NCI-H2171 (cell line): ENCODE measurements around the gene TMA7.
"Not testable (repeated sequence)": the region's sequence is repeated elsewhere in the genome, so short reads cannot be mapped to it uniquely, and the experiment has no call there.

Experiments
- DNase-seq: peaks from one replicate; lab custom pipeline; 2025; lab: John Stamatoyannopoulos, UW

TMA7 gene

DNA sequence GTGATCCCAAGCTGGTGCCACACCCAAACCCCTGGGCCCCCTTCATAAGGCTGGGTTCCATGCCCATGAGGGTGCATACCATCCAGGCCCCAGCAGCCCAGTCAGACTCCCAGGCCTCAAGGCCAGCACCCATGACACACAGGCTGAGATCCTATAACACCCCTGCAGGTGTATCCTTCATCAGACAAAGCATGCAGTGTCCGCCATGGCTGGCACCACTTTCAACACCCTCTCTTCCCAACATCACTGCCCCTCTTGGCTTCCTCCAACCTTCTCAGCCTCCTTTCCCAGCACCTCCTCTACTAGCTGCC, 3.6 kb upstream of the TMA7 start:
- DNase-seq, result no peak

- DNase-seq, result no peak
Measured at GRCh38 chr3:48436855-48437254, 3.2 kb upstream of the TMA7 start.

DNA sequence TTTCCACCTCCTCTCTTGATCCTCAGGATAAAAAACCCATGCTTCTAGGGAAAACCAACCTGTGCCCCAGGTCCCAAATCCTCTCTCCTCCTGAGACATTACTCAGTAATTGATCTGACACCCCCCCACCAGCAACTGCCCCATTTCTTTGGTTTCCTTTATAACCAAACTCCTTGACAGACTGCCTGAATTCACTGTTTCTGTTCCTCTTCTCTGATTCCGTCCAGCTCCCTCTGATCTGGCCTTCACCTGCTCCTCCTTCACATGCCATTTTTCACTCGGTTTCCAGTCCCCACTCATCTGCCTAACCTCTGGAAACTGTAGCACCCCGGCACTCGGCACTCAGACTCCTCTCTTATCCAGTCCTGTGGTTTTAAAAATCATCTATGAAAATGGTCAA, 2.2 kb upstream of the TMA7 start:
- DNase-seq, result no peak

- no peak for DNase-seq
Measured at GRCh38 chr3:48440590-48440958, 517 bp downstream of the TMA7 start.

DNA sequence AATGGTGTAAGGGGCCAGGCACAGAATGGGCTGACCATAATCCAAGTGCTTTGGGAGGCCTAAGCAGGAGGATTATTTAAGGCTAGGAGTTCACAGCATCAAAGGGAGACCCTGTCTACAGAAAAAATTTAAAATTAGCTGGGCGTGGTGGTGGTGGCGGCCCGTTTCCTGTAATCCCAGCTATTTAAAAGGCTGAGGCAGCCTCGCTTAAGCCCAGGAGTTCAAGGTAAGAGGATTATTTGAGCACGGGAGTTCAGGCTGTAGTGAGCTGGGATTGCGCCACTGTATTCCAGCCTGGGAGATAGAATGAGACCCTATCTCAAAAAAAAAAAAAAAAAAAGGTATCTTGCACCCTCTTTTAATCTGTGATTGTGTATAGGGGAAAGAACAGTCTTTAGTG, 1.9 kb downstream of the TMA7 start:
- no peak for DNase-seq

GRCh38 chr3:48445277-48445882, 5.3 kb downstream of the TMA7 start:
- DNase-seq, result no peak

DNA sequence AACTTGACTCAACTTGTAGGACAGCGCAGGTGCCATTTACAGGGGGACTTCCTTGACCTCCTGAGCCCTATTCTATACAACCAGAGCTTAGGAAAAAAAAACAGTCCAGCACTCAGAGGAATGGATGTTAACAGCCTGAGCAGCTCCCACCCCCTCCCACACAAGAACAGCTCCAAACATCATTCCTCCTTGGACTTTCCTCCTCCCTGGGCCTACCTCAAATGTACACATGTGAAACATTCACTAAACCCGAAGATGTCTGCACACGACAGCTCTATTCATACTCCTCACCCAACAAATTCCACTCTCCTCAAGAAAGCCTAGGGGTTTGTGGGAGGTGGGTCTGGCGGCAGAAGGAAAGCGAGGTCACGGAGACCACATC, 6.0 kb downstream of the TMA7 start:
- DNase-seq, result no peak

GRCh38 chr3:48446425-48447193, 6.6 kb downstream of the TMA7 start, which contains the start of gene ATRIP:
Gene ATRIP (plus strand): TSS chr3:48446737. CDS start chr3:48446846, 109 bp downstream.
- peak; percentile 17 for DNase-seq

- no peak for DNase-seq
Measured at GRCh38 chr3:48451270-48451669, 11.2 kb downstream of the TMA7 start.

DNA sequence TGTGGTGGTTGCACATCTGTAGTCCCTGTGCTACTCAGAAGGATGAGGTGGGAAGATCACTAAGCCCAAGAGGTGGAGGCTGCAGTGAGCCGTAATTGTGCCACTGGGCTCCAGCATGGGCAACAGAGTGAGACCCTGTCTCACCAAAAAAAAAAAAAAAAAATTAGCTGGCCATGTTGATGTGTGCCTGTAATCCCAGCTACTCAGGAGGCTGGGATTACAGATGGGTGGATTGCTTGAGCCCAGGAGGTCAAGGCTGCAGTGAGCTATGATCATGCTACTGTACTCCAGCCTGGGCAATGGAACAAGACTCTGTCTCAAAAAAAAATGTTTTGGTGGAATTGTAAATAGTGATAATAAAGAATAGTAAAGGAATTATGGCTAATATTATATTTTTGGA, 16.4 kb downstream of the TMA7 start:
- DNase-seq, result no peak

GRCh38 chr3:48459331-48459730, 19.3 kb downstream of the TMA7 start:
- DNase-seq, result no peak

DNA sequence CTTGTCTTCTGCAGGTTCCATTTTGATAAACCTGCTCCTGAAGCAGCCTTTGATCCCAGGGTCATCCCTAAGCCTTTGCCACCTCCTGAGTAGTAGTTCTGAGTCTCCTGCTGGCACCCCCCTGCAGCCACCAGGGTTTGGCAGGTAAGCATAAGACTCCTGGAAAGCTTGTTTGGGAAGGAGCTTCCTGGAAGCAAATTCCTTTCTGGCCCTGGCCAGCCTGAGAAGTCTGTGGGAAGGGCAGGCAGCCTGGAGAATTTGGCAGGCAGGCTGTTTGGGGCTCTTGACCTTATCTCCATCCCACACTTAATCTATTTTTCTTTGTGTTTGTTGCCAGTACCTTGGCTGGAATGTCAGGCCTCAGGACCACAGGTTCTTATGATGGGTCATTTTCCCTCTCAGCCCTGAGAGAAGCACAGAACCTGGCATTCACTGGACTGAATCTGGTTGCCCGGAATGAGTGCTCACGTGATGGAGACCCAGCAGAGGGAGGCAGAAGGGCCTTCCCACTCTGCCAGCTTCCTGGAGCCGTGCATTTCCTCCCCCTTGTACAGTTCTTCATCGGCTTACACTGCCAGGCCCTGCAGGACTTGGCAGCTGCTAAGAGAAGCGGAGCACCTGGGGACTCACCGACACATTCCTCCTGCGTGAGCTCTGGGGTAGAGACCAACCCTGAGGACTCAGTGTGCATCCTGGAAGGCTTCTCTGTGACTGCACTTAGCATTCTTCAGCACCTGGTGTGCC, 19.9 kb downstream of the TMA7 start:
- DNase-seq, result no peak

- DNase-seq, result no peak
Measured at GRCh38 chr3:48460517-48460902, 20.5 kb downstream of the TMA7 start.

- not testable (repeated sequence) for DNase-seq
Measured at GRCh38 chr3:48461767-48462166, 21.7 kb downstream of the TMA7 start.

GRCh38 chr3:48463703-48464102, 23.6 kb downstream of the TMA7 start:
- DNase-seq, result no peak

GRCh38 chr3:48464713-48465221, 24.7 kb downstream of the TMA7 start:
- DNase-seq, result no peak

DNA sequence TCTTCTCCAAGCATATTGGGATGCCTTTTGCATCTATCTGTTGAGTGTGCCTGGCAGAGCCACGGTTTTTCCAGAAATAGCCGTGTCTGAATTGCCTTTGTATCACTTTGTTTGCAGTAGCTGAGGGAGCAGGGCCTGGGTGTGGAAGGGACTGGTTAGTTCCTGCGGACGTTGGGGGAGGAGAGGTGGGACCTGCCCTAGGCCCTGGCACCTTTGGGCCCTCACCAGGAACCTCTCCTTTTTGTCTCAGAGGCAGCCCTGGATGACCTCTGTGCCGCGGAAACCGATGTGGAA, 25.1 kb downstream of the TMA7 start:
- no peak for DNase-seq

DNA sequence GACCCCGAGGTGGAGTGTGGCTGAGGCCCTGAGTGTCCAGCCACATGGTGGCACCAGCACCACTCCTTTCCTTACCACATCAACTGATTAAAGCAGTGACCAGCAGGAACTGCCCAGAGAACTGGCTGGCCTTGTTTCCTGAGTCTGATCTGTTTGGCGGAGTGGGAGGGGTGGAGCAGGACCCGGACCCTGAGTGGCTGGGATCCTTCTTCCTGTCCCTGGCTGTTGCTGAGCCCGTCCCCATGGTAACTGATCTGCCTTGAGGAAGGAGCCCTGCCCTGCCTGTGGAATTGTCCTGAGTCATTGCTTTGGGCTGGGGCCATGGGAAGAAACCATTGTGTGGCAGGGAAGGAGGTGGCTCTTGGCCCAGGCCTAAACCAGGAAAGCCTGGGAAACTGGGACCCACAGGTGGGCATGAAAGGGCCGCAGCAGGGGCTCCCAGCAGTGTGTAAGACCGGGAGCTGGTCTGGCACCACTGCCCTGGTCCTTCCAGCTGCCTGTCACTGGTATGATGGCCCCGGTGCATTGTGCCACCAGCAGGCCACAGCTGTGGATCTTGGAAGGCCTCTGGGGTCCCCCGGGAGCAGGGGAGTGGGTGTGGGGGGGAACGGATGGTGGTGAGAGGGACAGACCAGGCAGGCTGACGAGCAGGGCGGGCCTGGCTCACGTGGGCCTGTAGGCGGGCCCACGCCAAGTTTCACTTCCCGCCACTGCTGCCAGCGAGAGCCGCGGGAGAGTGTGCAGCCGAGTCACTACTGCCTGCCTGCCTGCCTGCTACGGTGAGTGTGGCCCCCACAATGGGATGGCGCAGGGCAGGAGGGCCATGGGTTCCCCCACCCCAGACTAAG, 25.7 kb downstream of the TMA7 start:
- DNase-seq, result no peak

DNA sequence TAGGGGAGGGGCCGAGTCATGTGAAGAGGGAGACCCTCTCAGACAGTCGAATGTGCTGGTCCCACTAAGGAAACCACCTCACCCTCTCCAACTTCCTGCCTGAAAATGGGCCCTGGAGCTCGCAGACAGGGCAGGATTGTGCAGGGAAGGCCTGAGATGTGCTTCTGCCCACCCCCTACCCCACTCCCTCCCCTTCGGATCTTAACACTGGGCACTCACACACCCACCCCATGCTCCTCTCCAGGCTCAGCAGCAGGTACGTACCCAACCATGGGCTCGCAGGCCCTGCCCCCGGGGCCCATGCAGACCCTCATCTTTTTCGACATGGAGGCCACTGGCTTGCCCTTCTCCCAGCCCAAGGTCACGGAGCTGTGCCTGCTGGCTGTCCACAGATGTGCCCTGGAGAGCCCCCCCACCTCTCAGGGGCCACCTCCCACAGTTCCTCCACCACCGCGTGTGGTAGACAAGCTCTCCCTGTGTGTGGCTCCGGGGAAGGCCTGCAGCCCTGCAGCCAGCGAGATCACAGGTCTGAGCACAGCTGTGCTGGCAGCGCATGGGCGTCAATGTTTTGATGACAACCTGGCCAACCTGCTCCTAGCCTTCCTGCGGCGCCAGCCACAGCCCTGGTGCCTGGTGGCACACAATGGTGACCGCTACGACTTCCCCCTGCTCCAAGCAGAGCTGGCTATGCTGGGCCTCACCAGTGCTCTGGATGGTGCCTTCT, 26.5 kb downstream of the TMA7 start:
- DNase-seq, result no peak

- DNase-seq, result no peak
Measured at GRCh38 chr3:48467110-48467454, 27.0 kb downstream of the TMA7 start.

GRCh38 chr3:48467473-48468267, 27.6 kb downstream of the TMA7 start:
- no peak for DNase-seq
